GM18502 (cell line): ENCODE measurements around the gene GOLGA6L1.
"Not testable (repeated sequence)": the region's sequence is repeated elsewhere in the genome, so short reads cannot be mapped to it uniquely, and the experiment has no call there.

Experiments used
- ATAC-seq: cut with Tn5 transposase; IDR thresholded peaks from one replicate; pipeline ENCODE4 v1.9.1; 2021; ENCODE audit warnings: mild to moderate bottlenecking; ENCODE audit not compliant: unreplicated experiment, poor library complexity

GOLGA6L1 gene, protein sequence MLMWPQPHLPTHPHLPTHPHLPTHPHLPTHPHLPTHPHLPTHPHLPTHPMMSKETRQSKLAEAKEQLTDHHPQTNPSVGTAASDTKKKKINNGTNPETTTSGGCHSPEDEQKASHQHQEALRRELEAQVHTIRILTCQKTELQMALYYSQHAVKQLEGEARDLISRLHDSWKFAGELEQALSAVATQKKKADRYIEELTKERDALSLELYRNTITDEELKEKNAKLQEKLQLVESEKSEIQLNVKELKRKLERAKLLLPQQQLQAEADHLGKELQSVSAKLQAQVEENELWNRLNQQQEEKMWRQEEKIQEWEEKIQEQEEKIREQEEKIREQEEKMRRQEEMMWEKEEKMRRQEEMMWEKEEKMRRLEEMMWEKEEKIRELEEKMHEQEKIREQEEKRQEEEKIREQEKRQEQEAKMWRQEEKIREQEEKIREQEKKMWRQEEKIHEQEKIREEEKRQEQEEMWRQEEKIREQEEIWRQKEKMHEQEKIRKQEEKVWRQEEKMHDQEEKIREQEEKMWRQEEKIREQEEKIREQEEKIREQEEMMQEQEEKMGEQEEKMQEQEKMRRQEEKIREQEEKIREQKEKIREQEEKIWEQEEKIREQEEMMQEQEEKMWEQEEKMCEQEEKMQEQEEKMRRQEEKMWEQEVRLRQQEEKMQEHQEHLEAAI

DNA sequence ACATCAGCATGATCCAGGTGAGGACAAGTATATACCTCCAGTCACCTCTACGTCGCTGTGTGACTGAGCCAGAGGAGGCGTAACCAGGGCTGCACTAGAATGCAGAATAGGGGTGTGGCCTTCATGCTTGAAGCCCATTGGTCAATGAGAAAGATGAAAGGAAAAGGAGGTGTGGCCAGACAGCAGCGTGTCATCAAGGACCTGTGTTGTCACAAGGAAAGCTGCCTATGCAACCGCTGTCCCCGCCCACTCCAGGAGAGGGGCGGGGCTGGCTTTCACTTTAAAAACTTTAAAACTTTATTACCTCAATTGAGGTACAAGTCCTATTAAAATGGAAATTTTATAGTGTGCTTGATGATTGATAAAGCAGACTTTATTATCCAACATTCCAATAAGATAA, at the start of gene GOLGA6L1:
Gene GOLGA6L1, minus strand, starts transcription at position 101 of the 400 bp plus-strand sequence. Its CDS starts 91 bp downstream, at position 10.
- ATAC-seq, result not testable (repeated sequence)

DNA sequence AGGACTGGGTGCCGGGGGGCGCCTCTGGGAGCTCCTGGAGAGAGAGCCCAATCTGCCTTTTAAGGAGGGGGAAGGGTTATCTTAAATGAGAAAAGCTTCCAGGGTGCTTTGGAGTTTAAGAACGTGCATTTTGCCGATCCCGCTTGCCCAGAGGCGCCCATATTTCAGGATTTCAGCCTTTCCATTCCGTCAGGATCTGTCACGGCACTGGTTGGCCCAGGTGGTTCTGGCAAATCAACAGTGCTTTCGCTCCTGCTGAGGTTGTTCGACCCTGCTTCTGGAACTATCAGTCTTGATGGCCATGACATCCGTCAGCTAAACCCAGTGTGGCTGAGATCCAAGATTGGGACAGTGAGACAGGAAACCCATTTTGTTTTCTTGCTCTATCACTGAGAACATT, 44.6 kb upstream of the GOLGA6L1 start:
- ATAC-seq, result not testable (repeated sequence)

DNA sequence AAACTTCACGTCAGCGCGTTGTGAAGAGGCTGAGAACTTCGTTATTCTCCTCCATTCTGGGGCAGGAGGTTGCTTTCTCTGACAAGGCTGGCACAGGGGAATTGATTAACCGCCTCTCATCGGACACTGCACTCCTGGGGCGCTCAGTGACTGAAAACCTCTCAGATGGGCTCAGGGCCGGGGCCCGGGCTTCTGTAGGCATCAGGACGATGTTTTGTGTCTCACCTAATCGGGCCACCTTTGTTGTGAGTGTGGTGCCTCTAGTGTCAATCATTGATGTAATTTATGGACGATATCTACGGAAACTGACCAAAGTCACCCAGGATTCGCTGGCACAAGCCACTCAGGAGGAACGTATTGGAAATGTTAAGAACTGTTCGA, 43.9 kb upstream of the GOLGA6L1 start:
- not testable (repeated sequence) for ATAC-seq

- not testable (repeated sequence) for ATAC-seq
These were observed 43.3 kb upstream of the GOLGA6L1 start for GRCh38 chr15:23179768-23180546.

GRCh38 chr15:23176683-23177082, 40.1 kb upstream of the GOLGA6L1 start:
- ATAC-seq, result not testable (repeated sequence)

GRCh38 chr15:23175606-23176005, 39.0 kb upstream of the GOLGA6L1 start:
- ATAC-seq, result not testable (repeated sequence)

- ATAC-seq, result not testable (repeated sequence)
These were observed 38.1 kb upstream of the GOLGA6L1 start for GRCh38 chr15:23174609-23175140.

- ATAC-seq, result not testable (repeated sequence)
These were observed 3.8 kb downstream of the GOLGA6L1 start for GRCh38 chr15:23132787-23133186.

- no peak for ATAC-seq
These were observed 18.4 kb downstream of the GOLGA6L1 start for GRCh38 chr15:23118208-23118607.

GRCh38 chr15:23095796-23096195, 40.8 kb downstream of the GOLGA6L1 start:
- ATAC-seq, result no peak

DNA sequence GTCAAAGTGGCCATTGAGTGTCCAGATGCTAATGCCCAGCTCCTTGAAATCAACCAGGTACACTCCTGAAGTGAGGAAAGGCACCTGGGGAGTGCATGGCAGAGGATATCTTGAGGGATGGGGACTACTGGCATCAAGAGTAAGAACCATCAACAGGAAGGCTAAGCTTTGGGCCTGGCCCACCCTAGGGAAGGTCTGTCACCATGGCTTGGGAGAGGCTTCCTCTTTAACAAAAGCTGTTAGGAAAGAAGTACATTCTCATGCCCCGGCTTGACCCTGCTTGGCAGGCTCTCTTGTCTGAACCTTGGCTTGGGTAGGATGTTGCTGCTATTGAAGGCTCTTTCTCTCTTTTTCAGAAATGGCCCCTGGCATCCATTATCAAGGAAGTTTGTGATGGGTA, 53.5 kb downstream of the GOLGA6L1 start:
- ATAC-seq, result no peak

GRCh38 chr15:23081996-23082737, 54.5 kb downstream of the GOLGA6L1 start:
- not testable (repeated sequence) for ATAC-seq

DNA sequence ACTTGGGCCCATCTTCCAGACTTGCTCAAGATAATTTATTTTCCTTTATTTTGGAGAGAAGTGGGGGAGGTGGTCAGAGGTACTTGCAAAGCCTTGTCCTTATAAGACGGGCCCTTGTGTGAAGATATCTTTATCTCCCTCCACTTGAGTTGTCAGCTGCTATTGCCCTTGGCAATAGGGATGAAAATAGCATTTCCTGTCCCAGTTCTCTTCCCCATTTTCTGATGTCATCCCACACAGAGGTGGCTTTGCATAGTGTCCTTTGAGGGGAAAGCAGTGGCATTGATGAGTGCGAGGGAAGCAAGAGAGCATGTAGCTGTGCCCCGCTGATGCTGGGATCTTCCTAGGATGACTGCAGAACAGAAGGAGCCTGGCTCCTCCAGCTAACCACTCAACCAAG, 55.4 kb downstream of the GOLGA6L1 start:
- no peak for ATAC-seq

DNA sequence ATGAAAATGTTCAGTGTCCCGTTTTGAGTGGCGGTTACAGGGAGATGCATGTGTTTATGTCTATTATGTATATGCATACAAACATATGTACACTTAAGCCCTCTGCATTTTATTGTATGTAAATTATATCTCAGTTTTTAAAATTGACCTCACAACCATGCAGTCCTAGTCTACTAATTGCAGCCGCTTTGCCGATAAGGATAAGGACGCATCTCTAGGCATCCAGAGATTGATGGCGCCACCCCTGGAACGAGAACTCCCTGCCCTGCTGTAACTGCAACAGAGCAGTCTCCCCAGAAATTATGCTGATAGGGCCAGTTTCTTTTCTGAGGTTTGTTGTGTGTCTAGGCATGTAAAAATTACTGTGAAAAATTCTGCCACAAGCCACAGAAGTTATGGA, 56.9 kb downstream of the GOLGA6L1 start:
- ATAC-seq, result no peak
